ENCODE measurements around the gene KSR2.

The KSR2 gene

DNA sequence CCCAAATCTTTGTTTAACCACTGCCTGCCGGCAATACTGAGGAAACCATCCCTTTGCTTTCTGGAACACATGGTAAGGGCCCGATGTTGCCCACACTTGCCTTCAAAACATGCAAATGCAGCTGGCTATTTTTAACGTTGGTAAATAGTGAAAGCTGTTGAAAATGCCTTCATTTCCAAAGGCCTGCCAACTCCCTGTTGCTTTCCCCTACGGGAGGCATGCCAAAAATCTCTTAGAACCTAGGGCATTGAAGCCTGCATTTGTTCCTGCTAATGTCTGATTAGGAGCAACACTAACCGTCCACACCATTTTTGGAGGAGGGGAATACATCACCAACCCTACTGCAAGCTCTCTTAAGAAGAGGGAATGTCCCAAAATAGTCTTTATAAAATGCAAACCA lies 454.8 kb downstream of the KSR2 start:
- TF ChIP-seq, protein P1, sequence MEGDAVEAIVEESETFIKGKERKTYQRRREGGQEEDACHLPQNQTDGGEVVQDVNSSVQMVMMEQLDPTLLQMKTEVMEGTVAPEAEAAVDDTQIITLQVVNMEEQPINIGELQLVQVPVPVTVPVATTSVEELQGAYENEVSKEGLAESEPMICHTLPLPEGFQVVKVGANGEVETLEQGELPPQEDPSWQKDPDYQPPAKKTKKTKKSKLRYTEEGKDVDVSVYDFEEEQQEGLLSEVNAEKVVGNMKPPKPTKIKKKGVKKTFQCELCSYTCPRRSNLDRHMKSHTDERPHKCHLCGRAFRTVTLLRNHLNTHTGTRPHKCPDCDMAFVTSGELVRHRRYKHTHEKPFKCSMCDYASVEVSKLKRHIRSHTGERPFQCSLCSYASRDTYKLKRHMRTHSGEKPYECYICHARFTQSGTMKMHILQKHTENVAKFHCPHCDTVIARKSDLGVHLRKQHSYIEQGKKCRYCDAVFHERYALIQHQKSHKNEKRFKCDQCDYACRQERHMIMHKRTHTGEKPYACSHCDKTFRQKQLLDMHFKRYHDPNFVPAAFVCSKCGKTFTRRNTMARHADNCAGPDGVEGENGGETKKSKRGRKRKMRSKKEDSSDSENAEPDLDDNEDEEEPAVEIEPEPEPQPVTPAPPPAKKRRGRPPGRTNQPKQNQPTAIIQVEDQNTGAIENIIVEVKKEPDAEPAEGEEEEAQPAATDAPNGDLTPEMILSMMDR (IDR thresholded peaks at IDR 0.05; ENCODE audit: low read depth, low read length, missing control alignments), result no peak
- no peaks in the 10 kb centered on the region for H3K27me3 ChIP-seq (replicated peaks)
- no peak overlapping the region for H3K4me3 ChIP-seq (ENCODE audit: low read depth, low read length)
- DNase-seq, result no peak
- in situ Hi-C loops (cut with HindIII; ENCODE audit: low pct_ligation_motif_present, low sequenced_read_pairs), result no loop called here
- H3K36me3 ChIP-seq (replicated peaks), result no peaks in the 10 kb centered on the region
- no peak overlapping the region for H3K27ac ChIP-seq

DNA sequence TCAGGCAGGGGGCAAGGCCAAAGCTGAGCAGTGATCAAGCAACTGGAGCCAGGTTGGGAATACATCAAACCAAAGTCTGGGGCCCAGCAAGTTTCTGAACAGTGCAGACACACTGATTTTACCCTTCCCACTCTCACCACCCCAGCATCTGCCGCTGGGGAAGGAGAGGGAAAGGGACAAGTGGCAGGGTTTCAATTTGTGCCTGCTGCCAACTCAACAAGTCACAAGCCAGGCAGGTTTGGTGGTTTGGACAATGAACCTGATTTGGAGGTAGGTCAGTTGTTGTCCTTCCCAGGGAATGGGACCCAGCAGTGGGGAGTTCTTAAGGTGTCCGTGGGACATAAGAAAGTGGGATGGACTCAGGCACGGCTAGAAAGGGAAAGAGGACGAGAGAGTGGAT lies 455.4 kb downstream of the KSR2 start:
- TF ChIP-seq, protein P1 (IDR thresholded peaks at IDR 0.05; ENCODE audit: low read depth, low read length, missing control alignments), result no peak
- Histone ChIP-seq H3K36me3 (replicated peaks) (no peaks in the 10 kb centered on the region), H3K4me3 (ENCODE audit: low read depth, low read length) (no peak overlapping the region), H3K27ac (no peak overlapping the region), H3K27me3 (replicated peaks) (no peaks in the 10 kb centered on the region)
- DNase-seq, result no peak
- in situ Hi-C loops (cut with HindIII; ENCODE audit: low pct_ligation_motif_present, low sequenced_read_pairs), result no loop called here

DNA sequence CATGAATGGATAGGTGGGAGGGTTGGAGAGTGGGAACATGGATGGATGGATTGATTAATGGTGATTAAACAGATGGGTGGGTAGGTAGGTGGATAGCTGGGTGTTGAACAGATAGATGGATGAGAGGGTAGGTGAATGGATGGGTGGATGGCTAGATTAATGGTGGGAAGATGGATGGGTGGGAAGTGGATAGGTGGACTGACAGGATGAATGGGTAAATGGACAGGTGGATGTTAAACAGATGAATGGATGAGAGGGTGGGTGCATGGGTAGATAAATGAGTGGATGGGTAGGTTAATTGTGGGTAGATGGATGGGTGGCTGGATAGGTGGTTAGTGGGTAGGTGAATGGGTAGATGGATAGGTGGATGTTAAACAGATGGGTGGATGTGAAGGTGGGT lies 460.3 kb downstream of the KSR2 start:
- in situ Hi-C loops (cut with HindIII; ENCODE audit: low pct_ligation_motif_present, low sequenced_read_pairs), result no loop called here
- no peak for DNase-seq
- H3K27me3 ChIP-seq (replicated peaks), result no peaks in the 10 kb centered on the region
- no peak overlapping the region for H3K27ac ChIP-seq
- H3K4me3 ChIP-seq (ENCODE audit: low read depth, low read length), result no peak overlapping the region
- TF ChIP-seq, protein P1 (IDR thresholded peaks at IDR 0.05; ENCODE audit: low read depth, low read length, missing control alignments), result no peak
- H3K36me3 ChIP-seq (replicated peaks), result no peaks in the 10 kb centered on the region

- Histone ChIP-seq H3K4me3 (ENCODE audit: low read depth, low read length) (no peak overlapping the region), H3K27ac (no peak overlapping the region), H3K27me3 (replicated peaks) (no peaks in the 10 kb centered on the region), H3K36me3 (replicated peaks) (no peaks in the 10 kb centered on the region)
- in situ Hi-C loops (cut with HindIII; ENCODE audit: low pct_ligation_motif_present, low sequenced_read_pairs), result no loop called here
- no peak for DNase-seq
- TF ChIP-seq, protein P1 (IDR thresholded peaks at IDR 0.05; ENCODE audit: low read depth, low read length, missing control alignments), result no peak
Measured at GRCh38 chr12:117507548-117507947, 461.2 kb downstream of the KSR2 start.

DNA sequence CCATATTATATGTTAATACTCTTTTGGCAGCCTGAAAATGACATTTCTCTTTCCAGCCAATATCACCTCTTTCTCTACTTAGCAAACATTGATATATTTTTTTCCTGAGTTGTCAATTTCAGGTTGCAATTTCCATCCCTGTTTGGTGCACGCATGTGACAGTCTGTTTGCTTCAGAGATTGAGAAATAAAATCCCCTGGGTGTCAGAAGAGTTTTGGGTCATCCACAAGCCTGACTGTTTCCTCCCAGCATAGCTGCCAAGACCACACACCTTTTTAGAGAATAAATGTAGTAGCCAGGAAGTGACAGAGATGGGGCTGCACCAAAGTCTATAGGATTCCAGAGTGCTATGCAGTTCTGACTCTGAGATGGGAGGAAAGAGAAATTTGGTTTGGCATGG lies 462.5 kb downstream of the KSR2 start:
- Histone ChIP-seq H3K4me3 (ENCODE audit: low read depth, low read length) (no peak overlapping the region), H3K27ac (no peak overlapping the region), H3K36me3 (replicated peaks) (no peaks in the 10 kb centered on the region), H3K27me3 (replicated peaks) (no peaks in the 10 kb centered on the region)
- TF ChIP-seq, protein P1 (IDR thresholded peaks at IDR 0.05; ENCODE audit: low read depth, low read length, missing control alignments), result no peak
- in situ Hi-C loops (cut with HindIII; ENCODE audit: low pct_ligation_motif_present, low sequenced_read_pairs), result no loop called here
- DNase-seq, result no peak

GRCh38 chr12:117502633-117503032 lies 466.2 kb downstream of the KSR2 start:
- Histone ChIP-seq H3K27me3 (replicated peaks) (no peaks in the 10 kb centered on the region), H3K4me3 (ENCODE audit: low read depth, low read length) (no peak overlapping the region), H3K27ac (no peak overlapping the region), H3K36me3 (replicated peaks) (no peaks in the 10 kb centered on the region)
- in situ Hi-C loops (cut with HindIII; ENCODE audit: low pct_ligation_motif_present, low sequenced_read_pairs), result no loop called here
- DNase-seq, result no peak
- TF ChIP-seq, protein P1 (IDR thresholded peaks at IDR 0.05; ENCODE audit: low read depth, low read length, missing control alignments), result no peak

Measured in brain microvascular endothelial cell (primary cell).